Endothelial cell (in vitro differentiated cells): ENCODE data around the gene RAB11FIP4. TPM values are rescaled to one million over a fixed set of nuclear protein-coding genes. Genes with fewer than 3 reads are reported as not detected.

Experiments used
- DNase-seq: peaks from one replicate; pipeline ENCODE4 v3.0.0; 2021; ENCODE audit warnings: low spot score
- H3K27ac Mint-ChIP-seq: one replicate; pipeline ENCODE4 v1.8.0; 2021; ENCODE audit warnings: mixed read lengths, inconsistent platforms; ENCODE audit not compliant: unreplicated experiment
- H3K27me3 Mint-ChIP-seq: one replicate; pipeline ENCODE4 v1.8.0; 2021; ENCODE audit warnings: mild to moderate bottlenecking, moderate library complexity, mixed read lengths, inconsistent platforms; ENCODE audit not compliant: unreplicated experiment
- H3K36me3 Mint-ChIP-seq: one replicate; pipeline ENCODE4 v1.8.0; 2021; ENCODE audit warnings: mild to moderate bottlenecking, low read depth, mixed read lengths, inconsistent platforms; ENCODE audit not compliant: unreplicated experiment
- H3K4me1 Mint-ChIP-seq: one replicate; pipeline ENCODE4 v1.8.0; 2021; ENCODE audit warnings: mild to moderate bottlenecking, mixed read lengths, inconsistent platforms; ENCODE audit not compliant: unreplicated experiment
- H3K4me3 Mint-ChIP-seq: one replicate; pipeline ENCODE4 v1.8.0; 2021; ENCODE audit warnings: mild to moderate bottlenecking, mixed read lengths, inconsistent platforms; ENCODE audit not compliant: unreplicated experiment
- H3K9me3 Mint-ChIP-seq: one replicate; pipeline ENCODE4 v1.8.0; 2021; ENCODE audit warnings: mixed read lengths, inconsistent platforms; ENCODE audit not compliant: unreplicated experiment
- total RNA-seq: library from RNA; stranded (reverse); fragmentation: NEBNext Ultra II Directional; extraction: Animal tissue kit (Norgen Biotek cat#: 25700); gene quantifications from one replicate; pipeline ENCODE4 v1.2.1, GENCODE V29; 2021; ENCODE audit not compliant: unreplicated experiment
- TF ChIP-seq, protein P1 (sequence below): fragments of 200-600 bp; sonication (generic); IDR thresholded peaks from one replicate; pipeline ENCODE4 v1.5.0; 2021; ENCODE audit warnings: antibody characterized with exemption; ENCODE audit not compliant: unreplicated experiment

Gene RAB11FIP4
- total RNA-seq, 1 donor from 2014 or later, result 0.92 TPM

DNA sequence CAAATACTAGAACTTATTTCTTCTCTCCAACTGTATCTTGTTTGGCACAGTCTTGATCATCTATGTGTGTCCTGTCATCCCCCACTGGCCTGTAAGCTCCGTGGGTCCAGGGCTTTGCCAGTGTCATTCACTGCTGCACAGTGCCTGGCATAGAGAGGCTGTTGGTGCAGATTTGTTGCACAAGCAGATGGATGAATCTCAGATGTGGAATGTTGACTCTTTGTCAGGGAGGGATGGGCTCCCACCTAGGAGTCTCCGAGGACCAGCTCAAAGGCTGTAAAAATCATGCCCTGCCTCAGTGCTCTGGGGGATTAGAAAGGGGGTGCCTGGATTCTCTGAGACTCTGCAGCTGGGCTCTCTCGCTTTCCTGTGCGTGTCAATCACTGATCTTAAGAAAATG is 60.6 kb downstream of the RAB11FIP4 start:
- Mint-ChIP-seq H3K4me3 (no peak overlapping the region), H3K36me3 (no peaks in the 10 kb centered on the region), H3K27ac (no peak overlapping the region), H3K9me3 (no peaks in the 10 kb centered on the region), H3K4me1 (peaks cover 11% of the 10 kb centered on the region), H3K27me3 (peaks cover 12% of the 10 kb centered on the region)
- no peak for DNase-seq
- TF ChIP-seq, protein P1, sequence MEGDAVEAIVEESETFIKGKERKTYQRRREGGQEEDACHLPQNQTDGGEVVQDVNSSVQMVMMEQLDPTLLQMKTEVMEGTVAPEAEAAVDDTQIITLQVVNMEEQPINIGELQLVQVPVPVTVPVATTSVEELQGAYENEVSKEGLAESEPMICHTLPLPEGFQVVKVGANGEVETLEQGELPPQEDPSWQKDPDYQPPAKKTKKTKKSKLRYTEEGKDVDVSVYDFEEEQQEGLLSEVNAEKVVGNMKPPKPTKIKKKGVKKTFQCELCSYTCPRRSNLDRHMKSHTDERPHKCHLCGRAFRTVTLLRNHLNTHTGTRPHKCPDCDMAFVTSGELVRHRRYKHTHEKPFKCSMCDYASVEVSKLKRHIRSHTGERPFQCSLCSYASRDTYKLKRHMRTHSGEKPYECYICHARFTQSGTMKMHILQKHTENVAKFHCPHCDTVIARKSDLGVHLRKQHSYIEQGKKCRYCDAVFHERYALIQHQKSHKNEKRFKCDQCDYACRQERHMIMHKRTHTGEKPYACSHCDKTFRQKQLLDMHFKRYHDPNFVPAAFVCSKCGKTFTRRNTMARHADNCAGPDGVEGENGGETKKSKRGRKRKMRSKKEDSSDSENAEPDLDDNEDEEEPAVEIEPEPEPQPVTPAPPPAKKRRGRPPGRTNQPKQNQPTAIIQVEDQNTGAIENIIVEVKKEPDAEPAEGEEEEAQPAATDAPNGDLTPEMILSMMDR, result no peak

DNA sequence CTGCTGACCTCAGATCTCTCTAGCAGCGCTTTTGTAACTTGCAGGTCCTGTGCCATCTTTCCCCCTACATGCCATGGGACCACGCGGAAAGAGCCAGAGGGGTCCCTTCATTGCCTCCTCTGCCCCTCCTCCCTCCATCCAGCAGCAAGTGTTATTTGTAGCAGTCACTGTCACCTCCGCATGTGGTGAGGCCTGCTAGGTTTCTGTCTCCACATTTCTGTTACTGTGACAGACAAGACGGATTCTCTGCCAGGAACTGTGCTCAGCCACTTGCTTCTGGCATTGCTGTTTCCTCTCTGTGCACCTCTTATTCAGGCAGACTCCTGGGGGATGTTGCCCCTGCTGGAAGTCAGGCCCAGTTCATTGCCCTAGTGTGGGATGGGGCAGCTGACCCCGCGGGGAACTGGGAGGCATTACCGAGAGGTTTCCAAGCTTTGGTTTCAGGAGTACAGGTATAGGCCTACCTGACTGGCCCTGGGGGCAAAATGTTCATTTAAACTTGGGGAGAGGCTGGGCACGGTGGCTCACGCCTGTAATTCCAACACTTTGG is 61.2 kb downstream of the RAB11FIP4 start:
- Mint-ChIP-seq H3K36me3 (no peaks in the 10 kb centered on the region), H3K9me3 (no peaks in the 10 kb centered on the region), H3K4me1 (peaks cover 11% of the 10 kb centered on the region), H3K27me3 (peaks cover 12% of the 10 kb centered on the region), H3K27ac (no peak overlapping the region), H3K4me3 (no peak overlapping the region)
- TF ChIP-seq, protein P1, result no peak
- no peak for DNase-seq

DNA sequence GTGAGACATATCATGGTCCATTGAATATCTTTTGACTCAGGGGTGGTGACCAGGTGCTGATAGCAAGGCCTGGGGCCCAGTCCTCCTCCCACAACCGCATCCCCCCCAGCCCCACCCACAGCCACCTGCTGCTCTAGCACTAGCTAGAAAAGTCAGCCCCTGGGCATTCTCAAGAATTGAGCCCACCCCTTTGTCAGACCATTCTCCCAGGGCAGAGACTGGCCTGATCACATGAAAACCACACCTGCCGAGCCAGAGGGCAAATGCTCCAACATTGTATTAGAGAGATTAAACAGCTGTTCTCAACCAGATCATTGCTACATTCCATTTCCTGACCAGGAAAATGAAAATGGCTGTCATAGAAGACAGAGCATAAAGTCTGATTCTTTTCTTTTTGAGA is 62.4 kb downstream of the RAB11FIP4 start:
- no peak overlapping the region for H3K4me3 Mint-ChIP-seq
- no peak for DNase-seq
- H3K36me3 Mint-ChIP-seq, result no peaks in the 10 kb centered on the region
- no peak overlapping the region for H3K27ac Mint-ChIP-seq
- TF ChIP-seq, protein P1, result no peak
- H3K9me3 Mint-ChIP-seq, result no peaks in the 10 kb centered on the region
- peaks cover 10% of the 10 kb centered on the region for H3K4me1 Mint-ChIP-seq
- peaks cover 11% of the 10 kb centered on the region for H3K27me3 Mint-ChIP-seq

DNA sequence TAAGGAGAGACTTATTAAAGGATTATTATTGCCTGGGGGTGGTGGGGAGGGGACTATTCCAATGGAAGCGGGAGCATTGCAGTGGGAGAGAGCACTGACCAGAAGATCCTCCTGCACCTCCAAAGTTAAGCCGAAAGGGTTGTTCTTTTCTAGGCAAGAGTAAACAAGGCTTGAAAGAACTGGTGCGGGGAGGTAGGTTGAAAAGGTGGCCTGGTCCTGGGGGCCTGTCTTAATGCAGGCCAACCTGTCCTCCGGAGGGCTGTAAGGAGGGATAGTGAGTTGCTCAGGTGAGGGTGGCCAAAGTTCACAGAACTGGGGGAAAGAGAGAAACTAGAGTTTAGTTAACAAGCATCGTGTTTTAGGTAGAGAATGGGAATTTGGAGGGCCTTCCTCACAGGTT is 65.3 kb downstream of the RAB11FIP4 start:
- TF ChIP-seq, protein P1, result no peak
- Mint-ChIP-seq H3K27me3 (peaks cover 8% of the 10 kb centered on the region), H3K27ac (no peak overlapping the region), H3K36me3 (no peaks in the 10 kb centered on the region), H3K4me3 (no peak overlapping the region), H3K4me1 (no peaks in the 10 kb centered on the region), H3K9me3 (no peaks in the 10 kb centered on the region)
- DNase-seq, result no peak

DNA sequence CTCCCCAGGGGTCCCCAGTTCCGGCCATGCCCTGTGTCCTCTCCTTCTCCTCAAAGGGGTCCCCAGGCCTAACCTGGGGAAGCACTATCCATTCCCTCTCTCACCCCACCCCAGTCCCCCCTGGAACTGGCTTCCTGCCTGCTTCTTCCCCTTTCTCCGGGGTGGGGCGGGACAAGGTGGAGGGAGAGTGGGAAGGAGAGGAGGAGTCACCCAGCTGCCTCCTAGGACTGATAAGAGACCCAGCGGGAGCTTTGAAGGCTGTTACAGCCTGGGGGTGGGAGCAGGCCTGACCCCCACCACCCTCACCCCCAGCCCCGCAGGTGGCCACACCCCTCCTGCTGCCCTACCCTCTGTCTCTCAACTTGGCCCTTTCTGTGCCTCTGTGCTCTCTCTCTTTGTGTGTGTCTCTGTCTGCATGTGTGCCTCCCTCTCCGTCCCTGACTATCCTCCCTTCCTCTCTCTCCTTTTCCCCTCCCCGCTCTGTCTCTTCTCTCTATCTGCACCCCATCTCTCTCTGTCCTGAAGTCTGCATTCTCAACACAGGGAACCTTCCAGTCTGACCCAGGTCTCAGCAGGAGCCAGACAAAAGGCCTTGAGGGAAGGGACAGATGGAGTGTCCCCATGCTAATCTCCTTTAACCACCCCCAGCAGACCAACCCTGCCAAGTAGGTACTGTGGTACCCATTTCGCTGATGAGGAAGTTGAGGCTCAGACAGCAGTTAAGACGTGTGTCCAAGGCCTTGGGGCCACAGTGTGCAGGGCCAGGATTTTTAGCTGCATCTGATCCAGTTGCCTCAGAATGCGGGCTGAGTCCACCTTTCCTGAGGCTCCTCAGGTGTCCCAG is 66.1 kb downstream of the RAB11FIP4 start:
- no peaks in the 10 kb centered on the region for H3K36me3 Mint-ChIP-seq
- H3K27ac Mint-ChIP-seq, result no peak overlapping the region
- TF ChIP-seq, protein P1, result no peak
- H3K4me3 Mint-ChIP-seq, result no peak overlapping the region
- no peaks in the 10 kb centered on the region for H3K9me3 Mint-ChIP-seq
- no peaks in the 10 kb centered on the region for H3K4me1 Mint-ChIP-seq
- H3K27me3 Mint-ChIP-seq, result peaks cover 6% of the 10 kb centered on the region
- DNase-seq, result no peak
